KG1 (cell line): ENCODE results near the gene SHC1.
A peak's percentile ranks its signal among the peaks of the same experiment; 100 is the strongest.

Experiments
- DNase-seq: peaks from one replicate; lab custom pipeline; 2025; lab: John Stamatoyannopoulos, UW

The SHC1 gene

GRCh38 chr1:154970631-154971340, at the start of gene SHC1:
TSS of gene SHC1 (minus strand) at chr1:154970747. CDS start at chr1:154970526, 221 bp downstream.
- no peak for DNase-seq

- DNase-seq, result no peak
These were observed 49.1 kb upstream of the SHC1 start for GRCh38 chr1:155019377-155020245.

GRCh38 chr1:155018617-155019348, 48.2 kb upstream of the SHC1 start:
- no peak for DNase-seq

- DNase-seq, result no peak
These were observed 47.4 kb upstream of the SHC1 start for GRCh38 chr1:155017946-155018316.

GRCh38 chr1:155017041-155017945, 46.7 kb upstream of the SHC1 start:
- peak; percentile 67 for DNase-seq

GRCh38 chr1:155016231-155016831, 45.8 kb upstream of the SHC1 start:
- DNase-seq, result no peak

- DNase-seq, result no peak
These were observed 45.1 kb upstream of the SHC1 start for GRCh38 chr1:155015527-155016230.

- DNase-seq, result no peak
These were observed 44.4 kb upstream of the SHC1 start for GRCh38 chr1:155014709-155015508.

GRCh38 chr1:155013632-155014031, 43.1 kb upstream of the SHC1 start:
- no peak for DNase-seq

- no peak for DNase-seq
These were observed 42.4 kb upstream of the SHC1 start for GRCh38 chr1:155012776-155013602.

- no peak for DNase-seq
These were observed 41.5 kb upstream of the SHC1 start for GRCh38 chr1:155012026-155012546.

GRCh38 chr1:155011437-155012025, 41.0 kb upstream of the SHC1 start:
- DNase-seq, result no peak

GRCh38 chr1:155011004-155011416, 40.5 kb upstream of the SHC1 start:
- no peak for DNase-seq

GRCh38 chr1:155010211-155010918, 39.8 kb upstream of the SHC1 start:
- DNase-seq, result no peak

- DNase-seq, result no peak
These were observed 39.2 kb upstream of the SHC1 start for GRCh38 chr1:155009742-155010141.

GRCh38 chr1:155009221-155009711, 38.7 kb upstream of the SHC1 start:
- DNase-seq, result no peak
